ENCODE data around the gene KDF1.

Gene KDF1

GRCh38 chr1:26915204-26915842 is 44.9 kb downstream of the KDF1 start:
- no peak for DNase-seq

GRCh38 chr1:26913754-26914619 is 46.3 kb downstream of the KDF1 start, which contains the start of gene NR0B2:
NR0B2 (minus strand) TSS chr1:26913975; CDS start chr1:26913940, 35 bp downstream.
- DNase-seq = peak; percentile 31

DNA sequence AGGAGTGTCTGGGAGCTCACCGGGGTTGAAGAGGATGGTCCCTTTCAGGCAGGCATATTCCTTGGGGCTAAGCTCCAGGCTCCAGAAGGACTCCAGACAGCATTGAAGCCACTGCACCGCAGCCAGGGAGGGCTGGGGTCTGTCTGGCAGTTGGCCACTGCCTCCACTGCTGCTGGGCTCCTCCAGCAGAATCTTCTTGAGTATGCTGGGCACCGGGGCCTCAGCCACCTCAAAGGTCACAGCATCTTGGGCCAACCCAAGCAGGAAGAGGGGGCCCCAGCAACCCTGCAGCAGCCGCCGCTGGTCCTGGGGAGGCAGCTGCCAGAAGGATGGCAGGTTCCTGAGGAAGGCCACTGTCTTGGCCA is 46.9 kb downstream of the KDF1 start:
- DNase-seq = no peak

DNA sequence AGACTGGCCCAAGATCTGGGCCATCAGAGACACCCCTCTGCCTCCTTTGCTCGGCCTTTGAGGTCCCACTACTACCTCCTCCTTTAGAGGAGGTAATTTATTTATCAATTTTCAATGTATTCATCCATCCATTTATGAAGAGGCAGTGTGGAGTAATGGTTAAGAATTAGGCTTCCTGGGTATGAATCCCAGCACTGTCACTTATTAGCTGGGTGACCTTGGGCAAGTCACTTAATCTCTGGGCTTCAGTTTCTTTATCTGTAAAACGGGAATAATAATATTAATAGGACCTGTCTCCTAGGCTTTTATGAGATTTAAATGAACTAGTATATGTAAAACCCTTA is 48.1 kb downstream of the KDF1 start:
- DNase-seq = no peak

GRCh38 chr1:26911399-26912146 is 48.7 kb downstream of the KDF1 start:
- DNase-seq = no peak

DNA sequence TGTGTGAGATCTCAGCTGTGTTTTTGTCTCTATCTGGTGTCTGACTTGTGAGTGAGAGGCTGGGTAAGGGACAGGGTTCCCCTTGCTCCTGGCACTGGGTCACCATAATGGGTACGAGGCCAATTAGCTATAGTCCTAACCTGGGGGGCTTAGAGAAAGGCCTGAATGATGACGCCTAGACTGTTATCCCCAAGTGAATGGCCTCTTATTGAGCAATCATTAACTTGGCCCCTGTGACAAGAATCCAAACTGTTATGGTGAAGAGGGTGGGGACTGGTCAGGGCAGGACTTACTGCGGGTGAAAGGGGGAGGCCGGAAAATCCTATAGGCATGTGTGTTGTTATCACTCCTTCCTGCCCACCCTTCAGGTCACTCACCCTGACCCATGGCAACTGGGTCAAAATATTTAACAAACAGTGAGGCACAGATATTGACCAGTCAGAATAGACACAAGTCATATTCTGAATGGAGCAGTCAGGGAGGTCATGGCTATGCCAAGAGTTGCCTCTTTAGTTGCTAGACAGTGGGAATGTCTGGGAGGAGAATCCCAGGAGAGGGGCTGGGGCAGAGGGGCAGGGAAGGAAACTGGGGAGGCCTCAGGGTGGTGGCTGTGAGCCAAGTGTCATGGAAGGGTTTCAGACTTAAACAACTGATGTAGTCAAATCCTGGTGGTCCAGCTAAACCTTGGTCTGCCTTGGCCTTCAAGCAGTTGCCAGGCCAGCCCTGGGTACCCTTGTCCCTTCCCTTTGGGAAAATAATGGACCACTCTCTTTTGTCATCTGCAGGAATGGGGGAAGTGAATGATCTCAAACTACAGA is 49.7 kb downstream of the KDF1 start:
- DNase-seq = no peak

DNA sequence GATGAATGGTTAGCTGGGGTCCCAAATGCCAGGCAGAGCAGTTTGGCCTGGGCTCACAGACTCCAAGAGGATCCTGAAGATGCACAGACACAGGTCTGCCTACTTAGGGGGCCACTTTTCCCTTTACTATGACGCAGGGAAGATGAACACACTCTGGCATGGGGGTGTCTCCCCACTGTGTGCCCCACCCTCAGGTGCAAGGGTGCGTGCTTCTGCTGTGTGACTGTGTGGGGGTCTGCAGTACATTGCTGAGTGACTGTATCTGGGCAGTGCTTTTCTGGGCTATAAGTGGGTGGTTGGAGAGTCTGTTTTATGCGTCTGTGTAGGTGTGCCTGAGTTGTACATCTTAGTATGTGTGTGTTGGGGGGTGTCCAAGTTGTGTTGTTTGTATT is 50.3 kb downstream of the KDF1 start:
- DNase-seq = no peak

DNA sequence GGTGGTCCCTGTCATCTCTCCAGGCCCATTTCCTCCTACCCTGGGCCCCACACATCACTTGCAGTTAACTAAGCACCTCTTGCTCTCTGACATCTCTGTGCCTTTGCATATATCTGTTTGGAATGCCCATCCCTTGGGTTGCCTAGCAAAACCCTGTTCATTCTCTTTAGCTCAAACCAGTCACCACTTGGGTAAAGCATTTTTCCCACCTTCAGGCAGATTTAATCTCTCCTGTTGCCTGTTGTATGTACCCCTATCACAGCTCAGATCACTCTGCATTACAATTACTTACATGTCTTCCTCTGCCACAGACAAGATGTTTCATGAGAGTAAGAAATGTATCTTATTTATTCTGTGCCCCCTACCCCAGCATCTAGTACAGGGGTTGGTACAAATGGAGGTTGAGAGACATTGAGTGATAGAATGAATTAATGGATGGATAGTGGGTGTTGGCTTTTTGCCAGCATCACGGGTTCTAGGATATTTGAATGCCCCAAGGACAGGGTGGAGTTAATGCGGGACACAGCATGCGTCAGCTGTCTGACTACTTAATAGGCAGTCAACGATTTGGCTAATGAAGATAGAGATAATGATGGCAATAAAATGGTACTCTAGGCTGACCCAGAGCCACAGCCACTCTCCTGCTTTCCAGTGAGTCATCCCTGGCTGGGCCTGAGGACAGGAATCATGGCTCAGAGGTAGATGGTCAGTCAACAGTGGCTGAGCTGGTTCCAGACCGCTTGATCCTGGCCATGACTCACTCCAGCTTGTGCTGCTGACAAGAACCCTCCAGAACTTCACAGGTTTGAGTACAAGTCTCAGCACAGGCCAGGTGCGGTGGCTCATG is 53.0 kb downstream of the KDF1 start:
- DNase-seq = no peak

DNA sequence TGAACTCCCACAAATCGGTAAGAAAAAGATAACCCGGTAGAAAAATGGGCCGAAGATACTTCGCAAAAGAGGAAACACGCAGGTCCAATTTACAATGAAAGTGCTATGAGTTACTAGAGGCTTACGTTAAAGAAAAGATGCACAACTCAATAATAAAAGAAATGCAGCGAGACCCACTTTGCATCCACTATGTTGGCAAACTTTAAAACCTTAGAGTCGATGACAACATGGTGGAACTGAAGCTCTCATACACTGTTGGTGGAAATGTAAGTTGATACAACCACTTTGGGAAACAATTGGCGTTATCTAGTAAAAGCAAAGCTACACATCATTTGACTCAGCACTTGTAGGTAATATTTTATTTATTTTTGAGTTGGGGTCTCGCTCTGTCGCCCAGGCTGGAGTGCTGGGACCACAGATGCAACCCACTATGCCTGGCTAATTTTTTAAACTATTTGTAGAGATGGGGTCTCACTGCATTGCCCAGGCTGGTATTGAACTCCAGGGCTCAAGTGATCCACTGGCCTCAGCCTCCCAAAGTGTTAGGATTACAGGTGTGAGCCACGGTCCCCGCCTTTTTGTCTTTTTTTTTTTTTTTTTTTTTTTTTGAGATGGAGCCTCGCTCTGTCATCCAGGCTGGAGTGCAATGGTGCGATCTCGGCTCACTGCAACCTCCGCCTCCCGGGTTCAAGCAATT is 59.3 kb downstream of the KDF1 start:
- DNase-seq = no peak

DNA sequence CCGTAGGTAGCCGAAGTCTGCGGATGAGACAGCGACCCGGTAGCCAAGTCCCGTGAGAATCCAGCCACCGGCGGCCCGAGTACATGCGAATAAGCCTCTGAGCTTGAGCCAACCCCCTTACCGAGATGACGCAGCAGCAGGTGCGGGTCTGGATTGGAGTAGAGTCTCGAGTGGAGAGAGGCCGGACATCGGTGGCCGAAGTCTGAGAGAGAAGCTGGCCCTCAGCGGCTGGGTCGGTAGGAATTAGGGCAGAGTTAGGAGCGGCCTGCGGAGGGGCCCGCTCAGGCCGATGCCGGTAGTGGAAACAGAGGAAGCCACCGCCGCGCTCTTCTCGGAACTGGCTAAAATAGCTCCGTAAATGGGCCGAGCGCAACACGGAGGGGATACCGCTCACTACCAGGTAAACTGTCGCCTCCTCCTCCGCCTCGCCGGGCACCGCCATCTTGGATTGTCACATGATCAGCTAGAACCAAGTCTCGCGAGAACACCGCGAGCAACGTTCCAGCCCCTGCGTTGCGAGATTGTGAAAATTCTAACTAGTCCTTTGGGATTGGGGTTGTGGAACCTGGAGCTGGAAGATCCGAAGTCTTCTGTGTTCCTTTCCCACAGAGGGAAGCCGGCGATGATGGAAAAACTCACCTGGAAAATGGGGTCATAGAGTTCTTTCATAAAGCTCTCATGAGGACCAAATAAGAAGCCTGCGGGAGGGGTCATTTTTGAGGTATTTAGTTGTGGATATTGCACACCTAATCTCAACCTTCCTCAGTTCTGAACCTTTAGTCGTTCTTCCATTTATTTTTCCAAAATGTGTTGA is 60.1 kb downstream of the KDF1 start, which contains the start of gene GPATCH3:
Gene GPATCH3, minus strand, starts transcription at position 467 of the 814 bp plus-strand sequence. Its CDS starts 25 bp downstream, at position 442.
- DNase-seq = peak; percentile 88
